ENCODE data around the gene REEP1.

REEP1 gene

DNA sequence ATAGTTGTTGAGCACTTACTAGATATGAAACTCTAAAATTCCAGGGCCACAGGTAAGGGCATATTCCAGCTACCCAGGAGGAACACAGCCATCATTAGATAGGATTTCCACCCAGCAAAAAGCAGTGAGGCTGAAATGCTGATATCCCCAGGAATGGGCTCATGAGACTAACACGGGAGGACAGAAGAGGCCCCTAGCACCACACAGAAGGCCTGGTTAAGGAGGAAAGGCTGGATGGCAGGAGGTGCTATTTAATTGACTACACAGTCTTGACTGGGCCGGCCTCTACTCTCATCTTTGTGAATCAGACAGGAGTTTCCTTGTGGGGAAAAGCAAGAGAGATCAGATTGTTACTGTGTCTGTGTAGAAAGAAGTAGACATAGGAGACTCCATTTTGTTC is 76.4 kb downstream of the REEP1 start:
- TF ChIP-seq, protein P1, sequence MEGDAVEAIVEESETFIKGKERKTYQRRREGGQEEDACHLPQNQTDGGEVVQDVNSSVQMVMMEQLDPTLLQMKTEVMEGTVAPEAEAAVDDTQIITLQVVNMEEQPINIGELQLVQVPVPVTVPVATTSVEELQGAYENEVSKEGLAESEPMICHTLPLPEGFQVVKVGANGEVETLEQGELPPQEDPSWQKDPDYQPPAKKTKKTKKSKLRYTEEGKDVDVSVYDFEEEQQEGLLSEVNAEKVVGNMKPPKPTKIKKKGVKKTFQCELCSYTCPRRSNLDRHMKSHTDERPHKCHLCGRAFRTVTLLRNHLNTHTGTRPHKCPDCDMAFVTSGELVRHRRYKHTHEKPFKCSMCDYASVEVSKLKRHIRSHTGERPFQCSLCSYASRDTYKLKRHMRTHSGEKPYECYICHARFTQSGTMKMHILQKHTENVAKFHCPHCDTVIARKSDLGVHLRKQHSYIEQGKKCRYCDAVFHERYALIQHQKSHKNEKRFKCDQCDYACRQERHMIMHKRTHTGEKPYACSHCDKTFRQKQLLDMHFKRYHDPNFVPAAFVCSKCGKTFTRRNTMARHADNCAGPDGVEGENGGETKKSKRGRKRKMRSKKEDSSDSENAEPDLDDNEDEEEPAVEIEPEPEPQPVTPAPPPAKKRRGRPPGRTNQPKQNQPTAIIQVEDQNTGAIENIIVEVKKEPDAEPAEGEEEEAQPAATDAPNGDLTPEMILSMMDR (IDR thresholded peaks at IDR 0.05; ENCODE audit: borderline replicate concordance, control extremely low read depth, extremely low read depth, insufficient read depth, missing control alignments), result no peak
- DNase-seq (ENCODE audit: low spot score), result no peak
- in situ Hi-C loops (cut with MboI; ENCODE audit: low sequenced_read_pairs, unreplicated experiment), result no loop called here

DNA sequence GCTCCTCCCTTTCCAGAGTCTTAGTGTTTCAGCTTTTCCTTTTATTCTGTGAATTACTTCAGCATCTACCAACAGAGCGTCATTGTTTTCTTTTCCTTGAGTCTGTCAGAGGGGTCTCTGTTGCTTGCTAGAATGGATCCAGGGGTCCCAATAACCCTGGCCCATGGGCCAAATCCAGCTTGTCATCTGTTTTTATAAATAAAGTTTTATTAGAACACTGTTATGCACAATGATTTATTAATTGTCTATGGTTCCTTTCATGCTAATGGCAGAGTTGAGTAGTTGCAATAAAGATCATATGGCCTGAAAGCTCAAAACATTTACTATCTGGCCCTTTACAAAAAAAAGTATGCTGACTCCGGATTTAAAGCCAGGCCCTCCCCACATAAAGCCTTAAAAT is 79.3 kb downstream of the REEP1 start:
- TF ChIP-seq, protein P1 (IDR thresholded peaks at IDR 0.05; ENCODE audit: borderline replicate concordance, control extremely low read depth, extremely low read depth, insufficient read depth, missing control alignments), result no peak
- no peak for DNase-seq (ENCODE audit: low spot score)
- in situ Hi-C loops (cut with MboI; ENCODE audit: low sequenced_read_pairs, unreplicated experiment), result no loop called here

DNA sequence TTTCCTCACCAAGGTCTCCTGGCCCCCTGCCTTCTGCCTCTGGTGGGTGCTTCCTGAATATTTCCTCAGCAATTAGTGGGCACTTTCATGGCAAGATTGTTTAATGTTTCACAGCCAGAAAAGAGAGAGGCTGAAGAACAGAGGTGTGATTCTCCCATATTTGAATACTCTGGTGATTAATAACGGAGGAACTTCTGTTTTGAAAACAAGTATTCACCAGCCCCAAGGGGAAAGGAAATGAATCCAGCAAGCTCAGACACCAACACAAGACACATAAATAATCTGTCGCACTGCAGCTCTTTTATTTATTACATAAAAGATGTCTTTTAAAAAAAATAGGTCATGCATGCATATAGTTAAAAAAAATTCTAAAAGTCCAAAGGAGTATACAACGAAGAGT is 80.4 kb downstream of the REEP1 start:
- no peak for DNase-seq (ENCODE audit: low spot score)
- TF ChIP-seq, protein P1 (IDR thresholded peaks at IDR 0.05; ENCODE audit: borderline replicate concordance, control extremely low read depth, extremely low read depth, insufficient read depth, missing control alignments), result no peak
- in situ Hi-C loops (cut with MboI; ENCODE audit: low sequenced_read_pairs, unreplicated experiment), result no loop called here

DNA sequence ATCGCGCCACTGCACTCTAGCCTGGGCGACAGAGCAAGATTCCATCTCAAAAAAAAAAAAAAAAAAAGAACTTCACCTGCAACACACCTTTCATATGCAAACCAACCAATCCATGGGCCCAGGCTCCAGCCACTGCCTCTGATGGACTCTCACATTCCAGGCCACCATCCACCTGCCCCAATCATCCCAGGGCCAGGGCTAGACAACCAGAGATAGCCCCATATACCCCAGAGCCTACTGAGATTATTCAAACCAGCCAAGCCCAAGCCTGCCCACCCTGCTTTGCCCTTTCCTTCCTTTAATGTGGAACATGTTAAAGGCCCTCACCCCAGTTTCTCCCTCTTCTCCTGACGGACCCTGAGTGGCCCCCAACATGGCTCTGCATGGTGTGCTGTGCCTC is 81.1 kb downstream of the REEP1 start:
- TF ChIP-seq, protein P1 (IDR thresholded peaks at IDR 0.05; ENCODE audit: borderline replicate concordance, control extremely low read depth, extremely low read depth, insufficient read depth, missing control alignments), result no peak
- DNase-seq (ENCODE audit: low spot score), result no peak
- in situ Hi-C loops (cut with MboI; ENCODE audit: low sequenced_read_pairs, unreplicated experiment), result no loop called here

DNA sequence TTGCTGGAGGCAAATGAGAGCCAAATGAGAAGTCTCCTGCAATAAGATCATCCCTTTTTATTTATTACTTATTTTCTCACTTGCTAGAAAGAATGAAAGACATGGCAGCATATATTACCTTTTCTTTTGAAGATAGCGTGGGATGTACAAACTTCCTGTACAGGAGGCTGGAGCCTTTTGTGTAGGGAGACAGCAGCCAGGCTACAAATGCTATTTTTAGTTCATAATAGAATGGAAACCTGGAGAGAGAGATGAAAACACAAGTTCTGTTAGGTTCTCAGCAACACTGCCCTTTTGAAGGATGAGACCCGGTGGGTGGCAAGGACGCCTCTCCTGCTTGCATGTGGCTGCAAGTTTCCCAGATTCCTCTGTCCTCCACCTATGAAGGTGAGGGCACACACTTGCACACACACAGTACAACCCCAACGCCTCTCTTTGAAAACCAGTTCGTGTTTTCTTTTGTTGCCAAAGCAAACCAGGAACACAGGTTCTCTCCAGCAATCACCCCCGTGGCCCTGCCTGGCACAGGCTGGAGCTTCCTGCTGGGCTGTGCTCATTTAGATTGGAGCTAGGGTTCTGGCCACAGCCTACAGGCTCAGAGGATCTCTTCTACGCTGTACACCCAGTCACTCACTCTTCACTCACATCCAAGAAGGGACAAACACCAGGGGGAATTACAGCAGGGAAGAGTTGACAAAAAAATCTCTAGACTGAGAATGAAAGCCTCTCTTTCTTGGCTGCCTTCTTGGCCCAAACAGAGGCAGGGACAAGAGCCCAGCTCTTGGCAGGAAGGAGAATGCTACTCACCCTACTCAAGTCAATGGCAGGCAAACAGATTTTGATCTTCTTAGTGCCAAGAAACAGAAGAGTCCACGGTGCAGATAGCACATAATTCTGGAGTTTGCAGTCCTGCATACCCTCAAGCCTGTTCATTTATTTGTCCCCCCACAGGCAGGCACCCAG is 82.6 kb downstream of the REEP1 start:
- TF ChIP-seq, protein P1 (IDR thresholded peaks at IDR 0.05; ENCODE audit: borderline replicate concordance, control extremely low read depth, extremely low read depth, insufficient read depth, missing control alignments), result no peak

DNA sequence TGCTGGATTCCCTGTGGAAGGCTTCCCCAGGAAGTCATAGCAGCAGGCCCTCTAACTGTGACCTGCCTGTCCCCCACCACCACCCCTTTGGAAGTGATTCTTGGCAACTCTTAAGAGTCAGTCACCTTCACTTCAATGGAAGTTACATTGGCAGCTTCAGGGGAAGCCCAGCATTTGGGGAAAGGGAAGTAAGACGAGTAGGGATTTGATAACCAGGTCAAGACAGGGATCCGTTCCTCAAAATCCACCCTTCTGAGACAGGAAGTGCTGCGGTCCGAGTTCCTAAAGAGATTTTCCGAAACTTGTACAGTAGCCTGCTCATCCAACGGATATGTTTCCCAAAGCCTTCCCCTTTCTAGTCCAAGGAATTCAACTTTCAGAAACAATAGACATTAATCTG is 84.0 kb downstream of the REEP1 start:
- no peak for DNase-seq (ENCODE audit: low spot score)
- TF ChIP-seq, protein P1 (IDR thresholded peaks at IDR 0.05; ENCODE audit: borderline replicate concordance, control extremely low read depth, extremely low read depth, insufficient read depth, missing control alignments), result no peak
- in situ Hi-C loops (cut with MboI; ENCODE audit: low sequenced_read_pairs, unreplicated experiment), result no loop called here

More for the DNA sequence above, 82.6 kb downstream of the REEP1 start:
- in situ Hi-C loops (cut with MboI; ENCODE audit: low sequenced_read_pairs, unreplicated experiment), result no loop called here
- no peak for DNase-seq (ENCODE audit: low spot score)

Measured in GM13976 (cell line).